GM18519 (cell line): ENCODE measurements around the gene SPRING1.

ENCODE experiments used
- ATAC-seq: cut with Tn5 transposase; IDR thresholded peaks from one replicate; pipeline ENCODE4 v1.9.1; 2021; ENCODE audit warnings: mild to moderate bottlenecking, moderate library complexity; ENCODE audit not compliant: unreplicated experiment, low FRiP score

Gene SPRING1

DNA sequence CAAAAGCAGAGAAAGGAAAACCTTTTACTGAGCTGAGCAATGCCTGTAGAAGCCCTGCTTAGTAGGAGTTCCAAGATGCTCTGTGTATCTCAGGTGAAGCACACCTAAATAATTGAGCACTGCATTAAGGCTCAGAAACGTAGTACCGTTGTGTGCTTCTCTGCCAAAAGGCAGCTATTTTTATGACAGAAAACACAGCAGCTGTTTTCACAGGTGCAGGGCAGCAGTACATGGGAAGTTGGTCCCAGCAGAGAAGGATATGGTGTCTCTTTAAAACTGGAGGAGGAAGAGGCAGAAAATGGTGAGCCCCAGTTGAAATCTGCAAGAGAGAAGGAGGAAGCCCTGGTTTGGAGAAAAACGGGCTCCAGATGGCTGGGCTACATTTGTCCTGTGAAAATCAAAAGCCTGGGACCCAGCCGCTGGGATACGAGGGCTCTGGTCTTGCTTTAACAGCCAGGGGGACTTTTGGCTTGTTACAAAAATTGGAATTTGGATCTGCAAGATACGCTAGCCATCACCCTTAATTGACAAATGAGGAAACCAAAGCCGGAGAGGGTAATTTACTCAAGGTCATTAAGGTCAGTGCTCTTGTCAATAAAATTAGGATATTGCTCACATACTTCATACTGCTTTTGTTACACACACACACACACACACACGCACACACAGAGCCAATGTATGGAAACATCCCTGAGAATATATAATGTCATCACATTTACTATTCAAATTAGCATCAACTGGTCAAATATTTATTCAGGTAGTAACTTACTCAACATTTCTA, 27.3 kb downstream of the SPRING1 start:
- no peak for ATAC-seq

DNA sequence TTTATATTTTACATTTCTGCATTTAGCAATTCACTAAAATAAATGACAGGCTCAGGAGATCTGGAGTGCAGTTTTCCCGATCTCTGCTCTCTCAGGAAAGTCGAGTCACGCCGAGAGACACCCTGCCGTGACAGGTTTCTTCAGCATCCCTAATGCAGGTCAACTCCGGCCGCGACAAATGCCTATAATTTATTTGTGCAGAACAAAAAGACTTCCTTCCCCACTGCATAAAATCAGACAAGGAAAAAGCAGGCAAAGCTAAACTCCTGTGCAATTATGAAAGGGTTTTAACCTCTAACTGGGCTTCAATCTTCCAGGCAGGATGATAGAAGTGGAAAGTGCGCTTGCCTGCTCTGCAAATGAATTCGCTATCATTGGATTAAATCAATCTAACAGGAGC, 28.1 kb downstream of the SPRING1 start:
- no peak for ATAC-seq

DNA sequence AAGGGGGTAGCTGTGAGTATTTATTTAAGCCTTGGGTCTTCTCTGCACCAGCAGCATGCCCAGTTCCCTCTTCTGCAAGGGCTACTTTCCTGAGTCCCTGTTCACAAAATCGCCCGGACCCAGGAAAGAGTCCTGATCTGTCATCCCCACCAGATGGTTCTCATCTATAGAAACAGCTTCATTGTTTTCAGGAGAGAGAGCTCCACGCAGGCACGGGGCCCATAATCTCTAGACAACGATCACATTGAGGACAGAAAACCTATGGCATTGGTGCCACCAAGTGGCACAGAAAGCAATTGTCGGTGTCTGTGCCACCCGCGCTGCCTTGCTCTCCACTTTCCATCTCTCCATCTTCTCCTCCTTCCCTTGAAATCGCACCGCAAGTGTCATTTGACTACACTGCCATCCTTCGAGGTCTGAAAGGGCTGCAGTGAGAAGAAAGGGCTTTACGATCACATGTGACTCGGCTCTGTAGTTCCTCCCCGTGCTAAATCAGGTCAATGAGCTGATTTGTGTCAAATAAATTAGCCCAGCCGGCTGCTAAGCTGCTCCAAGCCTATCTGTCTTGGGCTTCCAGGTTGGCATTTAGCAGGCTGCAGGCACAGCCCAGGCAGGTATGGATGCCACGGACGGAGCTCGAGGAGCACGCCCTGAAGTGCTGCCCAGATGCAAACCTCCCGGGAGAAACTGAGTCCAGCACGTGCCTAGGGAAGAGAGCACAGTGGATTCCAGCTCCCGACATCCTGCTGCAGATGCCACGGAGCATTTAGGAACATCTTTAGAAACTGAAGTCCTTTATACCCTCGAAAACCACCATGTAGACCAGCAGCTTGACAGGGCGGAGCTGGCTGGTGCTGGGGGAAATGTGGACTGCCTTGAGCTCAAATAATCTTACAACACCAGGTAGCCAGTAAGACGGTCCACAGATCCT, 28.8 kb downstream of the SPRING1 start:
- no peak for ATAC-seq

GRCh38 chr12:116707751-116708150, 30.1 kb downstream of the SPRING1 start:
- no peak for ATAC-seq

DNA sequence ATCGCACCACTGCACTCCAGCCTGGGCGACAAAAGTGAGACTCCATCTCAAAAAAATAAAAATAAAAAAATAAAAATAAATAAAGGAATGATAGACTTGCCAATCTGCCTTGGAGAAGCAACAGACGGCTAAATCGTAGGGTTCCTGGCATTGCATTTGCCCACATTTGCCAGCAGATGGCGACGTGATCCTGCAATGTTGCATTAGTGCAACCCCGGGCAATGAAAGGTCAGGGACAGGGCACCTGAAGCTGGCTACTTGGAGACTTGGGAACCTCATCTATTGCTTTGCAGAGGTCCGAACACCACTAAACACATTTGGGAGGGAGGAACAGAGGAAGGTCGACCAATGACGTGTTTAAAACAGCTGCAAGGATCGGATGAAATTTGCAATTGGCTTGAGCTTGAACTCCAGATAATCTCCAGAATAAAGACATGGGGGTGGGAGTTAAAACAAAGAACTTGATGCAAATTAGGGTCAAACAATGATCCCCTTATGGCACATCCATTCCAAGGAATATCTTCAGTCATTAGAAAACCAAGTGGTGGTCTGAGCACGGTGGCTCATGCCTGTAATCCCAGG, 34.6 kb downstream of the SPRING1 start:
- ATAC-seq = no peak

GRCh38 chr12:116701432-116701831, 36.4 kb downstream of the SPRING1 start:
- no peak for ATAC-seq

DNA sequence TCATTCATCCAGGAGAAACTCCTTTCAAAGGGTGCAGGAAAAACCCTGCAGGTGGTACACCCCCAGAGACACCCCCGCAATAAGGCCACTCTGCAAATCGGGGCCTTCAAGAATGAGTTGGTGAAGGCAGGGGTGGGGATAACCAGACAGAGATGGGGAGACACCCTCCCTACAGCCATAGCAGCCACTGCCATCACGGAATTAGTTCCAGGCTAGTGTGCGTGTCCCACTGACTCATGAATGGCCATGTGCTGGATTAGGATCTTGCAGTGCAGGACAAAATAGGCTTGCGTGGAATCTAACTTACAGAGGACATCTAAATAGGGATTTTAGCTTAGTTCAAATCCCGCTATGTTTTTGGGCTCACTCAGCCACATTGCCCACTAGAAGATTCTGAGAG, 37.8 kb downstream of the SPRING1 start:
- no peak for ATAC-seq

DNA sequence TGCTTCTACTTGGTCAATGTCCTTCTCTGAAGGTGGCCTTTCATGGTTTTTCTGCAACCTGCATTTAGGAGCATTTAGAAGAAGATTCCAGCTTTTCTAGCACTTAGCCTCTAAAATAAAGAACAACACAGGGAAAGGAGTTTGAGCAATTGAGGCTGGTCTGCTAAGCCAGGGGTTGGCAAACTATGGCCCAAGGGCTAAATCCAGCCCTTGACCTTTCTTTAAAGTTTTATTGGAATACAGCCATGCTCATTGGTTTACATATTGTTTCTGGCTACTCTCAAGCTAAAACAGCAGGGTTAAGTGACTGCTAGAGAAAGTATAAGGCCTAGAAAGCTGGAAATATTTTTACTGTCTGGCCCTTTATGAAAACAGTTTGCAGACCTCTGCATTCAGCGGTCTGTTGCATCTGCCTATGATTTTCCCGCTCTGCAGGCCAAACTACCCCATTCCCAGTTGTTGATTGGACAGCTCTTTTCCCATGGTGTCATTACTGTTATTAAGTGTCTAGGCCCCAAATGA, 39.3 kb downstream of the SPRING1 start:
- ATAC-seq = no peak

GRCh38 chr12:116698116-116698515, 39.8 kb downstream of the SPRING1 start:
- no peak for ATAC-seq

DNA sequence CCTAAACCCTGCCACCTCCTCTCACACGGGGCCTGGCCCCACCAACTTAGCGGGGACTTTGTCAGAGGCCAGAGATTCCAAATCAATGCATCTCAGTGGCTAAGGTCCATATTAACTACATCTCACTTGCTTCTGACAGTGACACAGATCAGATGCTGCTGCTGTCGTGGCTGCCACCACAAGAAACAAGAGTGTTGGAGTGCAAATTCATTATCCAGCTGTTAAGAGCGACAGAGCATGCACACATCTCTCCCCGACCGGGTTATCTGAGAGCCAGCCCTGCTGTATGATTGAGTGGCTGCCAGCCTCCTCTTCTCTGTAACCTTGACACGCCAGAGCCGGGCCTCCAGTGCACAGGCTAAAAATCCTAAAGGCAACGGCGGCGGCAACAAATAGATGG, 40.2 kb downstream of the SPRING1 start:
- no peak for ATAC-seq

GRCh38 chr12:116697305-116697704, 40.6 kb downstream of the SPRING1 start:
- no peak for ATAC-seq

DNA sequence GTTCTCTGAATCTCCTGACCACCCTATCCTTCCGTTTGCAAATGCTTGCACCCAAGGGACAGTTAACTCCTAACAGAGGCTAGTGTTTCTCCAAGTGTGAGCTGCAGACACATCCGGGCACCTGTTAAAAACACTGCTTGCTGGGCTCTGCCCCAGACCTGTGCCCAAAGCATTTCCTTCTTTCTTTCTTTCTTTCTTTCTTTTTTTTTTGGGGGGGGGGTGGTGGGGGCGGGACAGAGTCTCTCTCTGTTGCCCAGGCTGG, 42.5 kb downstream of the SPRING1 start:
- ATAC-seq = no peak

DNA sequence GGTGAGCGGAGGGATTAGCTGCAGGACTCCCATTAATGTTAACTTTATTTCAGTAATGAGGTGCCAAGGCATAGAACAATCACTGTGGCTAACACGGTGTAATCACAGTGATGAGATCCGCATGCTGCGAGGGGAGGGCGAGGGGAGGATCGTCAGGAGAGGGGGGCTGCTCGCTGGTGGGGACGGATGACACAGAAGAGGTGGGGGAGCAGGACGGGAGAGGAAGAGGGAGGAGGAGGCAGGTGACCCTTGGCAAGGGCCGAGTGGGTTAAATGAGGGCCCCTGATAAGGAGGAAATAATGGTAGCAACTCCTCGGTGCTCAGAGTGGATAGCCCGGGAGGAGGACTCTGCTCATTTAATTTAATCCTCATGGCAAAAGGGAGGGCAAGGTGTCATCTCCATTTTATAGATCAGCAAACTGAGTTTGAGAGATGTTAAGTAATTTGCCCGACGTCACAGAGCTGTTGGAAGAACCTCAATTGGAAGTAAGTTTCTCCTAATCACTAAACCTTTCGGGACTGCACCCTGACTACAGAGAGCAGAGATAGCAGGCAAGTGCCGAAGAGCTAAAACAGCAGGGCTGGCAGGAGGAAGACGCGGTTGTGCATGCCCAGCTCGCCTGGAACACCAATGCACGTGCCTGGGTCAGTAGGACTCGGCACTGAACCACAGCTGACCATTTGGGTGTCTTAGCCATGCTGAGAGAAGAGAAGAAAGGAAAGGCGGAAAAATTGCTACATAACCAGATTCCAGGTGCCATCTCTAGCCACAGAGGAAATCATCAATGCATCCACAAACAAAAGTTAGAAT, 43.0 kb downstream of the SPRING1 start:
- no peak for ATAC-seq

GRCh38 chr12:116693286-116694227, 44.3 kb downstream of the SPRING1 start:
- ATAC-seq = no peak

GRCh38 chr12:116692605-116693004, 45.3 kb downstream of the SPRING1 start:
- ATAC-seq = no peak

DNA sequence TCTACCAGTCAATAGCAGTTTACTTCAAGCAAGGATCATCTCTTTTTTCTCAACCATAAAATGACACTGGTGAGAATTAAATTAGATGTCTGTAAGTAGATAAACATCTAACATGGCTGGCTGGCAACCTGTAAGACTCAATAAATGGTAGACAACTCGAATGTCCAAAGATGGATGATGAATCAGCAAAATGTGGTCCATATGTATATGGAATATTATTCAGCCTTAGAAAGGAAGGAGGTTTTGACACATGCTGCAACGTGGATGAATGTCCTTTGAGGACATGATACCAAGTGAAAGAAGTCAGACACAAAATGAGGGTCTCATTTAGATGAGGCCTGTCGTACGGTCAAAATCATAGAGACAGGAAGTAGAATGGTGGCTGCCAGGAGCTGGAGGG, 46.2 kb downstream of the SPRING1 start:
- no peak for ATAC-seq

DNA sequence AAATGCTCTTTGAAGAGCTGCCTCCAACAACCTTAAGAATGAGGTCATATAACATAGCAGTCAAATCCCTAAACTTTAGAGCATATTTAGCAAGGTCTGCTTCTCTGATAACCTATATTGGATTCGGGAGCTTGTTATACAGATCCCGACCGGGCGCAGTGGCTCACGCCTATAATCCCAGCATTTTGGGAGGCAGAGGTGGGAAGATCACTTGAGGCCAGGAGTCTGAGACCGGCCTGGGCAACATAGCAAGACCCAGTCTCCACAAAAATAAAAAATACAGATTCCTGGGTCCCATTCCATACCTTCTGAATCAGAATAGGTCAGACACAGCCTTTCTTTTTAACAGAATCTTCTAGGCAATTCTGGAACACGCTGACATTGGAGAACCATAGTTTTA, 46.7 kb downstream of the SPRING1 start:
- no peak for ATAC-seq

GRCh38 chr12:116689979-116690744, 47.7 kb downstream of the SPRING1 start:
- no peak for ATAC-seq

DNA sequence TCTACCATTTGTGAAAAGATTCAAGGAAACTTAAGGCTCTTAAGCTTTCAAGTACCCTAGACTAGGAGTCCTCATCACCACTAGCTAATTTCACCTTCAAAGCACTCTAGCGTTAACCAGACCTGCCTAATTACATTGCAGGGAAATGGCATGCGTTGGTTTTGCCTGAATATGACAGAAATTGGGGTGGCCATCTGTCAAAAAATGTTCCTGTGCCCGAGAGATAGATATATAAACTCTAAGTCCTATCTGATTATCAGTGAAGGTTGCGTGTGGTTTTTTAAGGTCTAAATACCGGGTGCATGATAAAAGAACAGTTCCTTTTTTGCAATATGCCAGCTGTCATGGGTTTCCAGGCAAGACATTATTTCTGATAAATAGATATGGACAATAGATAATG, 48.3 kb downstream of the SPRING1 start:
- no peak for ATAC-seq
